ENCODE results near the gene ERC1.

The ERC1 gene

GRCh38 chr12:1182069-1182468 lies 191.0 kb downstream of the ERC1 start:
- TF ChIP-seq, protein P1, sequence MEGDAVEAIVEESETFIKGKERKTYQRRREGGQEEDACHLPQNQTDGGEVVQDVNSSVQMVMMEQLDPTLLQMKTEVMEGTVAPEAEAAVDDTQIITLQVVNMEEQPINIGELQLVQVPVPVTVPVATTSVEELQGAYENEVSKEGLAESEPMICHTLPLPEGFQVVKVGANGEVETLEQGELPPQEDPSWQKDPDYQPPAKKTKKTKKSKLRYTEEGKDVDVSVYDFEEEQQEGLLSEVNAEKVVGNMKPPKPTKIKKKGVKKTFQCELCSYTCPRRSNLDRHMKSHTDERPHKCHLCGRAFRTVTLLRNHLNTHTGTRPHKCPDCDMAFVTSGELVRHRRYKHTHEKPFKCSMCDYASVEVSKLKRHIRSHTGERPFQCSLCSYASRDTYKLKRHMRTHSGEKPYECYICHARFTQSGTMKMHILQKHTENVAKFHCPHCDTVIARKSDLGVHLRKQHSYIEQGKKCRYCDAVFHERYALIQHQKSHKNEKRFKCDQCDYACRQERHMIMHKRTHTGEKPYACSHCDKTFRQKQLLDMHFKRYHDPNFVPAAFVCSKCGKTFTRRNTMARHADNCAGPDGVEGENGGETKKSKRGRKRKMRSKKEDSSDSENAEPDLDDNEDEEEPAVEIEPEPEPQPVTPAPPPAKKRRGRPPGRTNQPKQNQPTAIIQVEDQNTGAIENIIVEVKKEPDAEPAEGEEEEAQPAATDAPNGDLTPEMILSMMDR (IDR thresholded peaks at IDR 0.05; ENCODE audit: low read length): no peak
- no peak for TF ChIP-seq EZH2 (IDR thresholded peaks at IDR 0.05; ENCODE audit: borderline replicate concordance, low read length)
- Histone ChIP-seq H3K27ac (ENCODE audit: low read depth, low read length, poor library complexity, severe bottlenecking) (no peak overlapping the region), H3K9me3 (ENCODE audit: low read length) (no peaks in the 10 kb centered on the region; the same call in 1 of the 2 replicates), H3K4me3 (ENCODE audit: low read depth, low read length, poor library complexity, severe bottlenecking) (no peak overlapping the region), H3F3A (ENCODE audit: insufficient read depth, low read length) (no peaks in the 10 kb centered on the region), H4K20me1 (ENCODE audit: insufficient read depth, low read length) (no peaks in the 10 kb centered on the region), H3K36me3 (ENCODE audit: insufficient read depth, low read length) (peaks cover 6% of the 10 kb centered on the region; the same call in 1 of the 2 replicates), H3K9me2 (ENCODE audit: low read depth, low read length) (no peaks in the 10 kb centered on the region), H3K4me2 (ENCODE audit: low read length) (no peak overlapping the region), H3K79me2 (ENCODE audit: insufficient read depth, low read length) (no peaks in the 10 kb centered on the region), H3K4me1 (ENCODE audit: insufficient read depth, low read length, severe bottlenecking) (peaks cover 8% of the 10 kb centered on the region), H3K27me3 (ENCODE audit: insufficient read depth, low read length) (no peaks in the 10 kb centered on the region), H3K9ac (ENCODE audit: low read length) (no peak overlapping the region), H2AFZ (ENCODE audit: low read length) (no peak overlapping the region)

DNA sequence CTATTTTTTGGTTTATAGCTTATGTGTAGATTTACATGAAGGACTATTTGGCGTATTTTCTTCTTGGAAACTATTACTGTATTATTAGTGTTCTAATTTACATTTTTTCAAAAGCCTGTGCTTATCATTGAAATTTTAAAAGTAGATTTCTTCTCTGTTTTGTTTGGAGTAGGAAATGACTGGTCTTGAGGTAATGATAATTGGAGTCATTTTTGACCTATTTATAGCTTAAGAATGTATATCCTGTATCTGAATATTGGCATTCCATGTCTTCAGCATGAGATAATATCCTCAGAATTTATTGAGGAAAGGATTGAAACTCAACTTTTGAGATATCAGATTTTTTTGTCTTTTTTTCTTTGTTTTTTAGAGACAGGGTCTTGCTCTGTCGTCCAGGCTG lies 193.4 kb downstream of the ERC1 start:
- H3K36me3 ChIP-seq (ENCODE audit: insufficient read depth, low read length): peaks cover 6% of the 10 kb centered on the region; the same call in 1 of the 2 replicates

DNA sequence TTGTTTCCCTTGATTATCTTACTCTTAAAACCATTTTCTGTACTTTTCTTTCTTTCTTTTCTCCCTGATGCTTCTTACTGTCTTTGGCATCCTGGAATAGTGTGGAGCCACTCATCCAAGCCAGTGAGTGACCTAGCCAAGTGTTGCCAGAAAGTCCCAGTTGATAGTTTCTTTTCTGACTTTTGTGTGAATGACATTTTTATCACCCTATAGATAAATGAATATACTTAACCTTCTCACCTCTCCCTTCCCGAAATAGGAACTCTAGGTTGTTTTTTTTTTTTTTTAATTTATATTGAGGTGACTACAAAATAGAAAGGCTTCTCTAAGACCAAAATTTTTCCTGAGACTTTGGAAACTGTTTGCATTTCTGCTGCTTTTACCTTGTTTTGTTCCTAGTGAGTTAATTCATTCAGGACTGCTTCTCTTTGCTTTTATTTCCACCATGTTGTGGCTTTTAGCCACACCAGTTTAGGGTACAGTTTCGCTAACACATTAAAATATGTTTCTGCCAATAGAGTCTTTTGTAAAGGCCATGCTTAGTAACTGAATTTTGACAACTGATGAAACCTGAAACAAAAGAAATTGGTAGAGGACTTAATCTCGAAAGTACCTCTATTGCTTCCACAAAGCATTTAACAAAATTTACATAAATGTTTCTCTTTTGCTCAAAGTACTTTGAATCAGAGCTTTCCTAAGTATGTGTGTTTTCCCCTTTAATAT lies 194.6 kb downstream of the ERC1 start:
- Histone ChIP-seq H3K9me2 (ENCODE audit: low read depth, low read length) (no peaks in the 10 kb centered on the region), H3K27me3 (ENCODE audit: insufficient read depth, low read length) (no peaks in the 10 kb centered on the region), H3K4me1 (ENCODE audit: insufficient read depth, low read length, severe bottlenecking) (peaks cover 8% of the 10 kb centered on the region), H3K79me2 (ENCODE audit: insufficient read depth, low read length) (no peaks in the 10 kb centered on the region), H2AFZ (ENCODE audit: low read length) (no peak overlapping the region), H3K9me3 (ENCODE audit: low read length) (no peaks in the 10 kb centered on the region), H3F3A (ENCODE audit: insufficient read depth, low read length) (no peaks in the 10 kb centered on the region), H3K27ac (ENCODE audit: low read depth, low read length, poor library complexity, severe bottlenecking) (peak overlapping the region; percentile 22), H3K9ac (ENCODE audit: low read length) (no peak overlapping the region), H3K4me2 (ENCODE audit: low read length) (no peak overlapping the region), H3K36me3 (ENCODE audit: insufficient read depth, low read length) (peaks cover 6% of the 10 kb centered on the region; the same call in 1 of the 2 replicates), H3K4me3 (ENCODE audit: low read depth, low read length, poor library complexity, severe bottlenecking) (no peak overlapping the region), H4K20me1 (ENCODE audit: insufficient read depth, low read length) (no peaks in the 10 kb centered on the region)
- TF ChIP-seq EZH2 (IDR thresholded peaks at IDR 0.05; ENCODE audit: borderline replicate concordance, low read length): no peak
- TF ChIP-seq, protein P1 (IDR thresholded peaks at IDR 0.05; ENCODE audit: low read length): no peak

More for the DNA sequence above, 193.4 kb downstream of the ERC1 start:
- Histone ChIP-seq H3K4me2 (ENCODE audit: low read length) (no peak overlapping the region), H3K9ac (ENCODE audit: low read length) (no peak overlapping the region), H4K20me1 (ENCODE audit: insufficient read depth, low read length) (no peaks in the 10 kb centered on the region), H2AFZ (ENCODE audit: low read length) (no peak overlapping the region), H3K79me2 (ENCODE audit: insufficient read depth, low read length) (no peaks in the 10 kb centered on the region), H3K27ac (ENCODE audit: low read depth, low read length, poor library complexity, severe bottlenecking) (no peak overlapping the region), H3F3A (ENCODE audit: insufficient read depth, low read length) (no peaks in the 10 kb centered on the region), H3K27me3 (ENCODE audit: insufficient read depth, low read length) (no peaks in the 10 kb centered on the region), H3K9me3 (ENCODE audit: low read length) (no peaks in the 10 kb centered on the region), H3K4me3 (ENCODE audit: low read depth, low read length, poor library complexity, severe bottlenecking) (no peak overlapping the region), H3K4me1 (ENCODE audit: insufficient read depth, low read length, severe bottlenecking) (peaks cover 8% of the 10 kb centered on the region), H3K9me2 (ENCODE audit: low read depth, low read length) (no peaks in the 10 kb centered on the region)
- TF ChIP-seq EZH2 (IDR thresholded peaks at IDR 0.05; ENCODE audit: borderline replicate concordance, low read length): no peak
- TF ChIP-seq, protein P1 (IDR thresholded peaks at IDR 0.05; ENCODE audit: low read length): no peak

Measured in OCI-LY1 (cell line).